GM21529 (cell line): ENCODE results near the gene PAPSS2.
A peak's percentile ranks its signal among the peaks of the same experiment; 100 is the strongest.
"Not testable (repeated sequence)": the region's sequence is repeated elsewhere in the genome, so short reads cannot be mapped to it uniquely, and the experiment has no call there.

Source experiments
- ATAC-seq: cut with Tn5 transposase; IDR thresholded peaks from one replicate; pipeline ENCODE4 v1.9.1; 2021; ENCODE audit not compliant: unreplicated experiment

The PAPSS2 gene

DNA sequence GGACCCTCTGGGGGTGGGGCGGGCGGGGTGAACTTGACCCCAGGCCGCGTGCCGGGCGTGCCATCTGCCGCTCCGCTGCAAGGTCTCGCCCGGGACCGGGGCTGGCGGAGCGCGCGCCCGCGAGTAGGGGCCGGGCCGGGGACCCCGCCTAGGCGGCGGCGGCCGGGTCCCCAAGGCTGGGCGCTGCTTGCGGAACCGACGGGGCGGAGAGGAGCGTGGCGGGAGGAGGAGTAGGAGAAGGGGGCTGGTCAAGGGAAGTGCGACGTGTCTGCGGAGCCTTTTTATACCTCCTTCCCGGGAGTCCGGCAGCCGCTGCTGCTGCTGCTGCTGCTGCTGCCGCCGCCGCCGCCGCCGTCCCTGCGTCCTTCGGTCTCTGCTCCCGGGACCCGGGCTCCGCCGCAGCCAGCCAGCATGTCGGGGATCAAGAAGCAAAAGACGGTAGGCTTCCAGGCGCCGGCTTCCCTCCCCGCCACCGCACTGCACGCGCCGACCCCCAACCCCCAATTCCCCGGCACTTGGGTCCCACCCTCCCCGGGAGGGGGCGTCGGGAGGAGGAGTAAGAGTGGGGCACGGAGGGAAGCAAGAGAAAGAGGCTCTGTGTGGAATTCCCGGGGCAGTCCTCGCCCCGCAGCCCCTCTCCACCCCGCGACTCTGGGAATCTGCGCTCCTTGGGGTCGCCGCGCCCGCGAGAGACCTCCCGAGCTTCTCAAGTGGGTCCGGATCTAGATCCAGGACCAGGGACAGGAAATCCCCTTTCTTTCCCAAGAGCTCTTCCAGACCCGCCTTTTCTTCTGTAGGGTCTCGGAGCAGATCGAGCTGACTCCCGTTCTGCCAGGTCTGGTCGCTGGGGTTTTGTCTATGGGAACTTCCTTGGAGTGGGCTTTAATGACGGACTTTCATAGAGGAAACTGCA is at the start of gene PAPSS2:
Gene PAPSS2 (plus strand): TSS at position 308 of the 913 bp plus-strand sequence. CDS start 104 bp downstream, at position 412.
- ATAC-seq: no peak

DNA sequence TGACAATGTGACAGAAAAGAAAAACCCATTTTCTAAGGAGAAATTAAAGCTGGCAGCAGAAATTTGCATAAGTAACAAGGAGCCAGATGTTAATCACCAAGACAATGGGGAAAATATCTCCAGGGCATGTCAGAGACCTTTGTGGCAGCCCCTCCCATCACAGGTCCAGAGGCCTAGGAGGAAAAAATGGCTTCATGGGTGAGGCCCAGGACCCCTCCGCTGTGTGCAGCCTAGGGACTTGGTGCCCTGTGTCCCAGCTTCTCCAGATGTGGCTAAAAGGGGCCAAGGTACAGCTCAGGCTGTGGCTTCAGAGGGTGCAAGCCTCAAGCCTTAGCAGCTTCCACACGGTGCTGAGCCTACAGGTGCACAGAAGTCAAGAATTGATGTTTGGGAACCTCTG is 48.3 kb upstream of the PAPSS2 start:
- ATAC-seq: not testable (repeated sequence)

DNA sequence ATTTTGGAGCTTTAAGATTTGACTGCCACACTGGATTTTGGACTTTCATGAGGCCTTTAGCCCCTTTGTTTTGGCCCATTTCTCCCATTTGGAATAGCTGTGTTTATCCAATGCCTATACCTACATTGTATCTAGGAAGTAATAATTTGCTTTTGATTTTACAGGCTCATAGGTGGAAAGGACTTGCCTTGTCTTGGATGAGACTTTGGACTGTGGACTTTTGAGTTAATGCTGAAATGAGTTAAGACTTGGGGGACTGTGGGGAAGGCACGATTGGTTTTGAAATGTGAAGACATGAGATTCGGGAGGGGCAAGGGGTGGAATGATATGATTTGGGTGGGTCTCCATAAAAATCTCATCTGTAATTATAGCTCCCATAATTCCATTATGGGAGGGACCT is 47.6 kb upstream of the PAPSS2 start:
- no peak for ATAC-seq

DNA sequence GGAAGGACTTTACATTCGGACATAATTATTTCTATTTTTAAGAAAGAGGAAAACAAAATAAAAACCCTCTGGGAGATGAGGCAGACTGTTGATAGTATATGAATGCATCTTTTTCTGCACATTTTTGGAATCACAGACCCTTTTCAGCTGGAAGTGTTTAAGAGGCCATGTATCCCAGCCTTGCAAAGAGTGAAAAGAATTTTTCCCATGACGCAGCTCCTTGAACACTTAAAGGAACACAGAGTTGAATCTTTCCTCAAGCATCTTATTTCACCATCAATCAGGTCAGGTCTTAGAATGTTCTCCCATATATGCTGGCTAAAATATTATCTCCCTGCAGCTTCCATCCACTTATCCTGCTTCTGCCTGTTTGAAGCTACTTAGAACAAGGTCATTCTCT is 45.9 kb upstream of the PAPSS2 start:
- no peak for ATAC-seq

DNA sequence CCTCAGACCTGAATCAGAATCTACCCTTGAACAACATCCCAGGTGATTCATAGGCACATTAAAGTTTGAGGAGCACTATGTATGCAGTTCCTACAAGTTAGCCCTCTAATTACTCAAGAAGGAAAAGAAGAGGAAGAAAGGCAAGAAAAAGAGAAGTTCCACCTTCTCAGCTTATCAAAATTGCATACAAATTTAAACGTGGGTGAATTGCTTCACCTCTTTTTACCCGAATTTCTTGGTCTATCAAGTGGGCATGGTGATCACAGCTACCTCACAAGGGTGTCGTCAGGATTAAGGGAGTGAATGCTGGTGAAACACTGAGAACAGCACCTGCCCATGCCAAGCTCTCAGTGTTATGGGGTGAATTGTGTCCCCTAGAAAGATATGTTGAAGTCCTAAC is 43.8 kb upstream of the PAPSS2 start:
- ATAC-seq: no peak

DNA sequence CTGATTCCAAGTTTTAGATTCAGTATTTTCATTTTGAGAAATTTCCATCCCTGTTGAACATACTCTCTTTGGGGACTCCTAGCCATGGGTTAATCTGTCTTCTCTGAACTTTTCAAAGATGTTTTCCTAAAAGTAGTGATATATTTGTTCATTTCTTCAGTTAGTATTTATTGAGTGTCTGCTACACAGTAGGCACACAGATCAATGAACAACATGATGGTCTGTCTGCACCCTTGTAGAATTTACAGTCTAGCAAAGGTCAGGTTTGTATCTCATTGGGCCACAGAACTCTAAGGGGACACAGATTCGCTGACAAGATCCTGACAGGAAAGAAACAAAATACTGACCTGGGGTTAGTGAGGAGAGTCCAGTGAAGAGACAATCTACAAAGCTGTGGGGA is 42.2 kb upstream of the PAPSS2 start:
- no peak for ATAC-seq

DNA sequence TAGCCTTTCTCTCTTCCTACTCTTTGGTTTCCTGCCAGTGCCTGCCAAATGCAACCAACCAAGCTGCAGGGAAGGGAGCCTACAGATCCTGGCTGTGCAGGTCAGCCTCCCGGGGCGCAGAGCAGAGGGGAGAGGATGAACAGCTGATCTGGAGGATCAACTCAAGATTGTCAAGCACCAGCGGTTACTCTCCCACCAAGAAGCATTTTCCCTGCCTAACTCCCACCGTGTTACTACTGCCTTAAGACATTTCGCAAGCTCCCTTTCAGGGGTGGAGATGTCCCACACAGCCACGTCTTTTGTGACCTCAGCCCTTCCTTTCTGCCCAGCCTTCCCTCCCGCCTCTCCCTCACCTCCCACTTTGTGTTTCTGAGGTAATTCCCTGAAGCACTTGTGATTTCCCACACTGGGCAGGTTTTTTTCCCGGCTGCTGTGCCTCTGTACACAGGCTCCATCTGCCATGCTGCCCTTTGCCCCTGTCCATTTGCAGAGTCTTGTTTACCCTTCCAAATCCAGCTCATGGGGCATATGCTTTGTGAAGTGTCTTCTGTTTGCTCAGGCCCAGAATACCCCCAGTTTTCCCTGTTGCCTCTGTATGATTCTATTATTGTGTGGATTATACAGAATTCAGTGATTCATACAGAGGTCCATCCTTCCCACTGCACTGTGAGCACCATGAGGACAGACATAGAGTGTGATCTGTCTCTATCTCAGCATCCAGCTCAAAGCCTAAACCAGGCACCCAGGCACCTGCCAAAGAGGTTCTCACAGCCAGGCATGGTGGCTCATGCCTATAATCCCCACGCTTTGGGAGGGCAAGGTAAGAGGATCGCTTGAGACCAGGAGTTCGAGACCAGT is 40.9 kb upstream of the PAPSS2 start:
- no peak for ATAC-seq

DNA sequence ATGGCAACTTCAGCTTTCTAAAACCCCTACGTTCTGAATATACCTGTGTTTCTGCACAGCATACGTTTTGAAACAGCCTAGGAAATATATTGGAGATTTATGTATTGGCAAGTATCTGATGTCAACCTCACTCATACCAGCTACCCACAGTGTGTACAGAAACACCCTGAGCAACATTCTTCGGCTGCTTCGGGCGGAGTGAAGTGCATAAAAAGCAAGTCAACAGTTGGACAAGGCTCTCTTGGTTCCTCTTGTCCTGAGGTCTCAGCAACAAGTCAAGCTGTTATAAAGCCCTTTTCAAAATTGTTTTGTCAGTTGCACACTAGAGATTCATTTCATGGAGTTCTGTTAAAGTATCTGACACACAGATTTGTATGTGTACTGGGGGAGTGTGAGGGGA is 40.0 kb upstream of the PAPSS2 start:
- ATAC-seq: no peak

DNA sequence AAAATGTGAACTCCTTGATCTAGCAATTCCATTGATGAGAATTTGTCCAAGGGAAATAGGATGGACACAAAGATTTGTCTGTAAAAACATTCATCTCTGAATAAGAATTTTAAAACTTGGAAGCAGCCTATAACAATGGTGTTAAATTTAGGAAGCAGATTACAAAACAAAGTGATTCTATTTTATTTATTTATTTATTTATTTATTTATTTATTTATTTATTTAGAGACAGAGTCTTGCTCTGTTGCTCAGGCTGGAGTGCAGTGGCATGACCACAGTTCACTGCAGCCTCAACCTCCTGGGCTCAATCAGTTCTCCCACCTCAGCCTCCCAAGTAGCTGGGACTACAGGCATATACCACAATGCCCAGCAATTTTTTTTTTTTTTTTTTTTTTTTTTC is 38.2 kb upstream of the PAPSS2 start:
- not testable (repeated sequence) for ATAC-seq

DNA sequence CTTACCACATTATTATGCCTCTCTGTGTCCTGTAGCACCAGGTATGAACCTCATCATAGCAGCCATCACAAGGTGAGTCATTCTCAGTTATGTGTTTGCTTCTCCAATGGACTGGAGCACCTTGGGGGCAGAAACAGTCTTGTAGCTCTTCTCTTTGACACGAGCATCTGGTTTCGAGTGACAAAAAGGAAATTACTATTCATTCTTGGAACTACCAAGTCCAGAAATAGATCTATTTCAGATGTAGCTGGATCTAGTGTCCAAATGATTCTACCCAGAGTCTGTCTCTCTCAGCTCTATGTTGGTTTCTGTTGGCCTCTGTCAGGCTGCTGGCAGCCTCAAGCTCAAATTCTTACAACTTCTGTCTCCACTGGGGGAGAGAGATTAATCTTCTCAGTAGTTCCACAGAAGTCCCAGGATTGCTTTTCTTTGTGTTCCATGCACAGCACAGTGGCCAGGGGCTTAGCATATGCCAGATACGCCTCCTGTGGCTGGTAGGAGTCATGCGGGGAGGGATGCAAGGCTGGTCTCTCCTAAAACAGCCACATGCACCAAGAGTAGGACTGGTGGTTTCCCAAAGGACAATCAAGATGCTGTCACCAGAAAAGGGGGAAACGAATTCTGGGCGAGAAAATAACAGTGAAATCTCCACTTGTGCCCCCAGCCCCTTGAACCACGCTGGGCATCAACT is 37.2 kb upstream of the PAPSS2 start:
- ATAC-seq: peak; percentile 76

DNA sequence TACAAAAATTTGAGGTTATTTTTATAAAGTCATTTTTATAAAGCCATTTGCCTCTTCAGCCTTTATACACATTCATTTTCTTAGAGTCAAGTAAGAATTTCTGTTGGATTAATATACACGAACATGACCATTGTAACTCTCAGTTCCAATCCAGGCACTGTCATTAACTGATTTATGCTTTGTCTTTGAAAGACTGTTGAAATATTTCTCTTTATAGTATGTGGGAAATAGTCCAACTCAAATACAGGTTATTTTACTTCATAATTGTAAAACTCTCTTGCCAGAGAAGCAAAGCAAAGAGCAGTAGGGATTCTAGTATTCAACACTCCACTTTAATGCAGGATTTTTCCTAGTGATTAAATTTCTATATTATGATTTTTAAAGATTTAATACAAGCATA is 36.5 kb upstream of the PAPSS2 start:
- no peak for ATAC-seq

DNA sequence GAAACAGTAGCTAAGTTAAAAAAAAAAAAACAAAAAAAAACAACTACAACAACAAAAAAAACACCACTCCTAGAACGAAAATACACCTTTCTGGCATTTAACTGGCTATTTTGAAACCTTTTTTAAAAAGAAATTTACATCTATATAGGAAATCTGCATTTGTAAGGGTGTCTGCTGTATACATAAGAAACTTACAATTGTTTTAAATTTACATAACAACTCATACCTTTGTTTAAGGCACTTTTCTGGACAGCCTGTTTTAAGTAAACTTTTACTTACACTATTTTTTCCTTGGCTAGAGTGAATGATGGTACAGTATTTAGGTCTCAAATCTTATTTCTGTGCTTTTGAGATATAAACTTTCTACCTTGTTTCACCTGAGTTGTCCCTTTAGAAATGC is 34.0 kb upstream of the PAPSS2 start:
- no peak for ATAC-seq

DNA sequence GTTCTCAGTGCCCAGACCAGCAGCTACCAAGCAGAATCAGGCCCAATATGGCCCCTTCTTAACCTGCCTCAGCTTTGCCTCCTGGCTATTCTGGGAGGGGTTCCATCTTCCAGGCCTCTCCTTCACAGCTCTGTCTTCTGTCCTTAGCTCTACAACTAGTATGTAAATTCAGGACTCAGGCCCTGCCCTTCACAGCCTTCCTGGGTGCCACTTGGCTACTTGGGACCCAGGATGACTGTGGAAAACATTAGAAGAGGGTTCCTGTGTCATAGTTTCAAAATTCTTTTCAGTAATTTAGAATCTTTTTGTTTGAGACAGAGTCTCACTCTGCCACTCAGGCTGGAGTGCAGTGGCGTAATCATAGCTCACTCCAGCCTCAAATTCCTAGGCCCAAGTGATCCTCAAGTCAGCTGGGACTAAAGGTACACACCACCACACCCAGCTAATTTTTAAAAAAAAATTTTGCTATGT is 33.2 kb upstream of the PAPSS2 start:
- ATAC-seq: no peak

DNA sequence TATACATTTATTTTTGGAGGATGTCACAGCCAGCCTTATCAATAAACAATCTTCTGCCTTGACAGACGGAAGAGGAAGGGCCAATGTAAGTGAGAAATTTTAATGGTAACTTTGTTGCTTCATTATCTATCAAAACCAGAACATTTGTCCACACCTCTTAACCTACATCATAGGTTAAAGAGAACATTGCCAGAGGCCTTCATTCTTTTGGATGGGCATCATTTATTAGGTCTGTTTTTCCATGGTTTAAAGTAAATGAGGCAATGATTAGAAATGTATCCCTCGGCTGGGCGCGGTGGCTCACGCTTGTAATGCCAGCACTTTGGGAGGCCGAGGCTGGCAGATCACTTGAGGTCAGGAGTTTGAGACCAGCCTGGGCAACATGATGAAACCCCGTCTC is 29.5 kb upstream of the PAPSS2 start:
- ATAC-seq: no peak

DNA sequence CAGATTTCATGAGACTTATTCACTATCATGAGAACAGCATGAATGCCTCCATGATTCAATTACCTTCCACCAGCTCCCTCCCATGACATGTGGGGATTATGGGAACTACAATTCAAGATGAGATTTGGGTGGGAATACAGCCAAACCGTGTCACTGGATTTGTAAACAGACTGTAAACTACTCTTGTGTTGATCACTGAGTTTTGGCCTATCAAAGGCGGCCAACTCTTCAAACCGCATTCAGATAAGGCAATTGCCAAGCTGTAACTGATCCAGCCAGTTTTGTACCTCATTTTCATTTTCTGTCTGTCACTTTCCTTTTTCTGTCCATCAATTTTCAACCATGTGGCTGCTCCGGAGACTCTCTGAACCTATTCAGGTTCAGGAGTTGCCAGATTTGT is 27.2 kb upstream of the PAPSS2 start:
- no peak for ATAC-seq

DNA sequence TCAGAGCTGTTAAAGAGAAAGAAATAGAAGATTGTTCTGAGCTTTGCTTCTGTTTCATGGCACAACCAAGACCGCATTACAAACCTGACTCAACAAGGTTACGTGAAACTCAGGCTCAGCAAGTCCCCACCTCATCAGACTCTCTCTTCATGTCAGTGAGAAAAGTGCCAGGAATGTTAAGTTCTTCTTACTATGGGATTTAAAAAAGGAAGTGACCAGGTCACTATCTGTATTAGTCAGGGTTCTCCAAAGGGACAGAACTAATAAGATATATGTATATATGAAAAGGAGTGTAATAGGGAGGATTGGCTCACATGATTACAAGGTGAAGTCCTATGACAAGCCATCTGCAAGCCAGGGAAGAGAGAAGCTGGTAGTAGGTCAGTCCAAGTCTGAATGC is 25.4 kb upstream of the PAPSS2 start:
- no peak for ATAC-seq

DNA sequence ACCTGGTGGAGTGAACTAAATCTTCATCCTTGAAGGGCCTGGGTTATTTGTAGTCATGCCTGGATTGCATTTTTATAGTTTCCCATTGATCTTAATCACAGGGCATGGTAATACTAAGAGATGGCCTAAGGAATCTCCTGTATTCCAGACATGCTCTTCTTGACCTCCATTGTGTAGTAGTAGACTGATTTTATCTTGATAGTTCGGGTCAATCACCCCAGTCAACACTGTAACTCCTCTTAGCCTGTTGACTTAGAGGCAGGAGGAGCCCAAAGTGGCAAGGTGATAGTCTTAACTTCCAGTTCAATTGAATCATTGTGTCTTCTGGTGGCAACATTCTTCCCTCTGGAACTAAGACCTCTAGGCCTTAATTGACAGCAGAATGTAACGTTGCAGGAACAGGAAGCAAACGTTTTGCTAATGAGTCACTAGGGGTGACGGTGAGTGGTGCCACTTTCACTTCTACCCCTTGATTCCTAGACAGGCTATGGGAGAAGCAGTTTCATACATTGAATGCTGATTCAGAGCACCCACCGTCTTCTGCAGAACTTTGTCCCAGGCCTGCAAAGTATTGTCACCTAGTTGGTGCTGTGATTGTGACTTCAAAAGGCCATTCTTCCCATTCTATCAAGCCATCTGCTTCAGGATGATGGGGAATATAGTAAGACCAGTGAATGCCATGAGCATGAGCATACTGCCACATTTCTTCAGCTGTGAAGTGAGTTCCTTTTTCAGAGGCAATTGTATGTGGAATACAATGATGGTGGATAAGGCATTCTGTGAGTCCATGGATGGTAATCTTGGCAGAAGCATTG is 24.0 kb upstream of the PAPSS2 start:
- ATAC-seq: peak; percentile 86

DNA sequence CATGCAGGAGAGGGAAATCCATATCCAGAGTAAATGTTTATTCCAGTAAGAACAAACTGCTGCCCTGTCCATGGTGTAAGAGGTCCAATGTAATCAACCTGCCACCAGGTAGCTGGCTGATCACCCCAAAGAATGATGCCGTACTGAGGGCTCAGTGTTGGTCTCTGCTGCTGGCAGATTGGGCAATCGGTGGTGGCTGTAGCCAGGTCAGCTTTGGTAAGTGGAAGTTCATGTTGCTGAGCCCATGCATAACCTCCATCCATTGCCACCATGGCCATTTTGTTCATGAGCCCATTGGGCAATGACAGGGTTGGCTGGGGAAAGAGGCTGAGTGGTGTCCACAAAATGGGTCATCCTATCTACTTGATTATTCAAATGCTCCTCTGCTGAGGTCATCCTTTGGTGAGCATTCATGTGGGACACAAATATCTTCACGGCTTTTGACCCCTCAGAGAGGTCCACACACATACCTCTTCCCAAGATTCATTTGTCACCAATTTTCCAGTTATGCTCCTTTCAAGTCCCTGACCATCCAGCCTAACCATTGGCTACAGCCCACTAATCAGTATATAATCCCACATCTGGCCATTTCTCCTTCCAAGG is 23.3 kb upstream of the PAPSS2 start:
- no peak for ATAC-seq

DNA sequence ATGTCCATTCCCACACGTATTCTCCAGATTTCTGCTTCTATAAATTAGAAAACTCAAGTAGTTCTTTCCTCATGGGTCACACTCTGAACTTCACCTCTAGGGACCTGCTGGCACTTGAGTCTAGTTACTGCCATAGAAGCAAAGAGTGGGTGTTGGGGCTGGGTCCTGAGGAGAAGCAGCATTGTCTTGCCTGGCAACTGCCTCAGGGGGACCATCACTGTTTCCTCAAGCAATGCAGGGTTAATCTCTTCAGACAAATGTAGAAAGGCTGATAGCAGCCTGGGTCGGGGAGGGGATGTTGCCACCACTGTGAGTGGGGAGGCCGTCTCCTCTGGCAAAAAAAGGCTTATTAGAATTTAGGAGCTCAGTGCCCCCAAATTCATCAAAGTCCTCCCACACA is 20.2 kb upstream of the PAPSS2 start:
- no peak for ATAC-seq

DNA sequence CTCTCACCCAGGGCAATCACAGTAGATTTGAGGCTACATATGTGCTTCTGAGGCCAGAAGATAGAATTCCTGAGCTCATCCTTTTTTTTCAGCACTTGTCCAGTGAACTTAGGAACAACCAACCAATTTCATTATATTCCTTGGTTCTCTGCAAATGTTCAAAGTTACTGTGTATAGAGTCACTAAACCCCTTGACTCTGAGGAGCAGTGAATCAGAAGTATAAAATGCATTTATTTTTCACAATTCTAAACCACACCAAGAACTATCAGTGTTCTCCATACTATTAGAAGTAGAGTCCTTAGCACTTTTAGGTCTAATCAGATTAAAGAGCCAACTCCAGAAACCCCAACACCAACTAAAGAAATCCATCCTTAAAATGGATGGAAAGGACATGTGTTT is 19.6 kb upstream of the PAPSS2 start:
- ATAC-seq: no peak
